Measurements from ENCODE around the gene PEPD.

GRCh38 chr19:33500991-33501390 lies 20.6 kb downstream of the PEPD start:
- TF ChIP-seq RAD21 (IDR thresholded peaks at IDR 0.05) (no peak), REST (IDR thresholded peaks at IDR 0.05) (no peak), CTCF (IDR thresholded peaks at IDR 0.05; ENCODE audit: low read depth, low read length, missing input control) (no peak), RXRA (IDR thresholded peaks at IDR 0.05) (no peak), SP1 (IDR thresholded peaks at IDR 0.05) (no peak), GABPA (IDR thresholded peaks at IDR 0.05 in 1 of 2, conservative IDR thresholded peaks at IDR 0.05 in 1 of 2) (no peak), JUND (IDR thresholded peaks at IDR 0.05) (no peak), TAF1 (conservative IDR thresholded peaks at IDR 0.05) (no peak)

Data from liver (tissue), 3 donors.